GM12873 (cell line): ENCODE results near the gene CLDN6.

Source experiments
- CTCF ChIP-seq: IDR thresholded peaks from 2 replicates; pipeline ENCODE4 v1.5.1; 2012; ENCODE audit warnings: low read depth, mild to moderate bottlenecking, moderate library complexity, low read length, control low read depth; ENCODE audit not compliant: insufficient read depth; ENCODE audit errors: missing control alignments

The CLDN6 gene

DNA sequence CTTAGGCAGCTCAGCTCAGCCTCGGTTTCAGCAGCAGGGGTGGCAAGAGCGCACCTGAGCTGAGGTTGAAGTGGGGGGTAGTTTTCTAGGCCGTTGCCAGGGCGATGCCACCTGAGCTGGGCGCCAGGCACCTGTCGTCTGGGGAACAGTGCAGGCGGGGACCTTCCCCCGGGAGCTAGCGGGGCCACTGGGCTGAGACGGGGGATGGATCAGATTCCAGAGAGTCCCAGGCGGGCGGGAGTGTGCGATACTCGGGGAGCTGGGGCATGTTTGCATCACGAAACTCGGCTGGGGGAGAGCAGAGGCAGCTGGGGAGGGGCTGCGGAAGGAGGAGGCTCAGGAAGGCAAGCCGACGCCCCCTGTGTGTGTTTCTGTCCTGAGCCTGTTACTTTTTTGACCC lies 5.7 kb downstream of the CLDN6 start:
- no peak for TF ChIP-seq CTCF

DNA sequence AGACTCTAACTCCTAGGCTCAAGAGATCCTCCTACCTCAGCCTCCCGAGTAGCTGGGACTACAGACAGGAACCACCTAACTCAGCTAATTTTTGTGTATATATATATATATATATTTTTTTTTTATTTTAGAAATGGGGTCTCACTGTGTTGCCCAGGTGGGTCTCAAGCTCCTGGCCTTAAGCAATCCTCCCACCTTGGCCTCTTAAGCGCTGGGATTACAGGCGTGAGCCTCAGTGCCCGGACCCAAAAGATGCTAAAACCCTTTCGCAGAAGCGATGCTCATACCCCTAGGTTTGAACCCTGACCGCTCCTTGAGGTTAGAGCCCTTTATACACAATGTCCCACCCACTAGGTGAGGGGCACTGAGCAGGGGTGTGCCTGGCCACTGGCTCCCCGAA lies 7.5 kb downstream of the CLDN6 start:
- no peak for TF ChIP-seq CTCF

- no peak for TF ChIP-seq CTCF
These were observed 8.2 kb downstream of the CLDN6 start for GRCh38 chr16:3009568-3010390.

DNA sequence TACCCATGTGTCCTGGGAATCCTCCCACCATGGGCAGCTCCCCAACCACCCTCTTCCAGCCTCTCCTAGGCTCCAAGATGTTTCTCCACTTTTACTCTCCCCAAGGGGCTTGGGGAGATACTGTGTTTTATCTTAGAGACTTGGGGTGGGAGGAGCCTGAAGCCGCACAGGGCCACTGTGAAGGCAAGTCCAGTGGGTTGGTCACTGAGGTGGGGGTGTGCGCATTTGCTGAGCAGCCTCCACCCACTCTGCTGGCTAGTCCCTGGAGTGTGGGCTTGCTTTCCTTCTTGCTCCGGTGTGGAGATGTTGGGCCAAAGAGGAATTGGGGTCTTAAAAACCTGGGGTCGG lies 9.3 kb downstream of the CLDN6 start:
- TF ChIP-seq CTCF = no peak

GRCh38 chr16:3007957-3008689 lies 9.9 kb downstream of the CLDN6 start:
- no peak for TF ChIP-seq CTCF

- no peak for TF ChIP-seq CTCF
These were observed 10.7 kb downstream of the CLDN6 start for GRCh38 chr16:3007059-3007956.
